Measurements from ENCODE around the gene C2orf72. TPM values are rescaled to one million over a fixed set of nuclear protein-coding genes. Genes with fewer than 3 reads are reported as not detected.

The C2orf72 gene
- total RNA-seq, 1 experiment from 2014 or later: 0.66 TPM

GRCh38 chr2:231012463-231012862, 24.9 kb upstream of the C2orf72 start:
- no peak for TF ChIP-seq CTCF (IDR thresholded peaks at IDR 0.05; ENCODE audit: unreplicated experiment)
- intact Hi-C loops (cut with micrococcal nuclease; ENCODE audit: unreplicated experiment): no loop called here
- H3K4me3 Mint-ChIP-seq (ENCODE audit: low read depth, unreplicated experiment): no peak overlapping the region

GRCh38 chr2:231013820-231014219, 23.5 kb upstream of the C2orf72 start:
- Mint-ChIP-seq H3K4me3 (ENCODE audit: low read depth, unreplicated experiment) (no peak overlapping the region), H3K27ac (ENCODE audit: unreplicated experiment) (no peak overlapping the region), H3K4me1 (ENCODE audit: low read depth, unreplicated experiment) (peaks cover 13% of the 10 kb centered on the region), H3K36me3 (ENCODE audit: insufficient read depth, unreplicated experiment) (no peaks in the 10 kb centered on the region), H3K27me3 (ENCODE audit: unreplicated experiment) (peaks cover 85% of the 10 kb centered on the region), H3K9me3 (ENCODE audit: low read depth, unreplicated experiment) (no peaks in the 10 kb centered on the region)
- DNase-seq: no peak
- intact Hi-C loops (cut with micrococcal nuclease; ENCODE audit: unreplicated experiment): no loop called here
- CTCF ChIA-PET: no interaction called here
- BruUV-seq (replicated peaks): no TSS peak
- no peak for TF ChIP-seq CTCF (IDR thresholded peaks at IDR 0.05; ENCODE audit: unreplicated experiment)

More at GRCh38 chr2:231012463-231012862, 24.9 kb upstream of the C2orf72 start:
- no TSS peak for BruUV-seq (replicated peaks)
- CTCF ChIA-PET: no interaction called here
- Mint-ChIP-seq H3K9me3 (ENCODE audit: low read depth, unreplicated experiment) (no peaks in the 10 kb centered on the region), H3K36me3 (ENCODE audit: insufficient read depth, unreplicated experiment) (no peaks in the 10 kb centered on the region), H3K27ac (ENCODE audit: unreplicated experiment) (no peak overlapping the region), H3K27me3 (ENCODE audit: unreplicated experiment) (peaks cover 87% of the 10 kb centered on the region), H3K4me1 (ENCODE audit: low read depth, unreplicated experiment) (peaks cover 11% of the 10 kb centered on the region)
- no peak for DNase-seq

GRCh38 chr2:231015478-231015877, 21.8 kb upstream of the C2orf72 start:
- no peak for DNase-seq
- CTCF ChIA-PET: no interaction called here
- intact Hi-C loops (cut with micrococcal nuclease; ENCODE audit: unreplicated experiment): no loop called here
- no peak overlapping the region for H3K27ac Mint-ChIP-seq (ENCODE audit: unreplicated experiment)
- no peak for TF ChIP-seq CTCF (IDR thresholded peaks at IDR 0.05; ENCODE audit: unreplicated experiment)
- H3K27me3 Mint-ChIP-seq (ENCODE audit: unreplicated experiment): peaks cover 83% of the 10 kb centered on the region
- no peaks in the 10 kb centered on the region for H3K9me3 Mint-ChIP-seq (ENCODE audit: low read depth, unreplicated experiment)
- H3K4me3 Mint-ChIP-seq (ENCODE audit: low read depth, unreplicated experiment): no peak overlapping the region
- H3K36me3 Mint-ChIP-seq (ENCODE audit: insufficient read depth, unreplicated experiment): no peaks in the 10 kb centered on the region
- BruUV-seq (replicated peaks): no TSS peak
- peaks cover 13% of the 10 kb centered on the region for H3K4me1 Mint-ChIP-seq (ENCODE audit: low read depth, unreplicated experiment)

GRCh38 chr2:231015926-231016325, 21.4 kb upstream of the C2orf72 start:
- H3K9me3 Mint-ChIP-seq (ENCODE audit: low read depth, unreplicated experiment): no peaks in the 10 kb centered on the region
- H3K27ac Mint-ChIP-seq (ENCODE audit: unreplicated experiment): no peak overlapping the region
- BruUV-seq (replicated peaks): no TSS peak
- H3K36me3 Mint-ChIP-seq (ENCODE audit: insufficient read depth, unreplicated experiment): no peaks in the 10 kb centered on the region
- CTCF ChIA-PET: interaction anchor here (1.2 kb wide), 1 partner anchor 14 kb away, joined by 5 read pairs; no protein-coding TSS in a partner anchor
- DNase-seq: no peak
- intact Hi-C loops (cut with micrococcal nuclease; ENCODE audit: unreplicated experiment): no loop called here
- H3K27me3 Mint-ChIP-seq (ENCODE audit: unreplicated experiment): peaks cover 83% of the 10 kb centered on the region
- peaks cover 13% of the 10 kb centered on the region for H3K4me1 Mint-ChIP-seq (ENCODE audit: low read depth, unreplicated experiment)
- TF ChIP-seq CTCF (IDR thresholded peaks at IDR 0.05; ENCODE audit: unreplicated experiment): no peak
- no peak overlapping the region for H3K4me3 Mint-ChIP-seq (ENCODE audit: low read depth, unreplicated experiment)
